Measurements from ENCODE around the gene NSMF.
"Not testable (repeated sequence)": the region's sequence is repeated elsewhere in the genome, so short reads cannot be mapped to it uniquely, and the experiment has no call there.

NSMF gene

GRCh38 chr9:137428841-137429545, 30.1 kb downstream of the NSMF start:
- DNase-seq = peak; percentile 68

DNA sequence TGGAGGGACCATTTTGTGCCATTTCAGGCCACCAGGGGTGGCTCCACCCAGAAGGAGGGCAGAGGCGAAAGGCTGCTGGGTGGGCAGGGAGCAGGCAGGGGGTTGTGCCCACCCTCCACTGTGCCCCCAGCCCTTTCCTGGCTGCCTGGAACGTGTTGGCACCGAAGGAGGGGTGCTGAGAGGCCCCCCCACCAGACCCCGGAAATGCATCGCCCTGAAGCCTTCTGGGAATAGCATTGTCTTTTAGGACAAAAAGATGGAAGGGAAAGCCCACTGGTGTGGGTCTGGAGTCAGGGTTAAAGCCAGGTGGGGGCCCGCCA, 30.9 kb downstream of the NSMF start:
- DNase-seq = no peak

- no peak for DNase-seq
Measured at GRCh38 chr9:137427454-137428310, 31.5 kb downstream of the NSMF start.

DNA sequence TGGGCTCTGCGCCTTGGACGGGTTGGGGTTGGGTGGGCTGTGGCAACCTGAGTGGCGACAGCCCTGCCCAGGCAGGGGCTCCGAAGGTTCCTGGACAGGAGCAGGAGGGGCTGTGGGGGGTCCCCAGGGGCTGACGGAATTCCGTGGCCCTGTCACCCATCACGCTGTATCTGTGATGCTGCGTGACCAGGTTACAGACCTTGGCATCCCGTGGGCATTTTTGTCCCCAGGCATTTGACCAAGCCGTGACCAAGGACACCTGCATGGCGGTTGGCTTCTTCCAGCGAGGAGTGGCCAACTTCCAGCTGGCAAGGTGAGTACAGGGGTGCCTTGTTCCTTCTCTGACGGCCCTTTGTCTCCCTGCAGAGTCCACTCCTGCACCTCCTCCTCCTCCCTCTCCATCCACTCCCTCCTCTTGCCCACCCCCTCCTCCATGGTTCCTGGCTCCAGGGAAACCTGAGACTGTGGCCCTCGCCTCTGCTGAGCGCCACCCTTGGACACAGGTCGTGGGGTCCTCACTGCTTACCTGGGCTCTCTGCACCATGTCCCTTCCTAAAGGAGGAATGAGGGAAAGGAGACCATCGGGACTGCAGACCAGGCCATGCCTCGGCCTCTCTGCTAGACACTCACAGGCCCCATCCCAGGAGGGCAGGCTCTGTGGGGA, 33.0 kb downstream of the NSMF start:
- no peak for DNase-seq

DNA sequence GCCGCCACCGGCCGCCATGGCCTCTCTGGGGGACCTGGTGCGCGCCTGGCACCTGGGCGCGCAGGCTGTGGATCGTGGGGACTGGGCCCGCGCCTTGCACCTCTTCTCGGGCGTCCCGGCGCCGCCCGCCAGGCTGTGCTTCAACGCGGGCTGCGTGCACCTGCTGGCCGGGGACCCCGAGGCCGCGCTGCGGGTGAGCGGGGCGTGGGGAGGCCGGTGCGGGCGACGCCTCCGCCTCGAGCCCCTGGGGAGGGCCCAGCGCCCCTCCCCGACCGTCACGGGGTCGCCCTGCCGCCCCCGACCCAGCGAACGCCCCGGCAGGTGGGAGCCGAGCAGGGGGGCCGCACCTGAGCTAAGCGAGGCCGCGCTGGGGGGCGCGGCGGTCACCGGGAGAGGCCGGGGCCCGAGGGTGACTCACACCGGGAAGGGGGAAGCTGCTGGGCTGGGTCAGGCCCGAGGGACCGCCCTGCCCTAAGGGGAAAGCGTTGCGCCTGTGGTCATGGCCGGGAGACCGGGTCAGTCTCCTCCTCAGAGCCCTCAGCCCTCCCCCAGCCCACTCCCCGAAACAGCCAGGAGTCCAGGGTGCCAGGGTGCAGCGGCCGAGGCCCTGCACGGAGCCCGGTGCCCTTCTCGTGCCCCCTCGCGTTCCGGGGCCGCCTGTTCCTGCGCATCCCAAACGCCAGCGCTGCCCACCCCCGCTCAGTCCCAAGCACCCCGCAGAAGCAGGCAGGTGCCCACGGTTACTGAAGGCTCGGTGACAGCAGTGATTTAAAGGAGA, 35.4 kb downstream of the NSMF start:
- DNase-seq = peak; percentile 83

- peak; percentile 98 for DNase-seq
Measured at GRCh38 chr9:137422604-137423513, 36.3 kb downstream of the NSMF start, which contains the start of the genes EXD3 and NOXA1. TSS of gene EXD3 (minus strand) at chr9:137423162. CDS start at chr9:137395357, 27,805 bp downstream. TSS of gene NOXA1 (plus strand) at chr9:137423393. CDS start at chr9:137423530, 137 bp downstream.

DNA sequence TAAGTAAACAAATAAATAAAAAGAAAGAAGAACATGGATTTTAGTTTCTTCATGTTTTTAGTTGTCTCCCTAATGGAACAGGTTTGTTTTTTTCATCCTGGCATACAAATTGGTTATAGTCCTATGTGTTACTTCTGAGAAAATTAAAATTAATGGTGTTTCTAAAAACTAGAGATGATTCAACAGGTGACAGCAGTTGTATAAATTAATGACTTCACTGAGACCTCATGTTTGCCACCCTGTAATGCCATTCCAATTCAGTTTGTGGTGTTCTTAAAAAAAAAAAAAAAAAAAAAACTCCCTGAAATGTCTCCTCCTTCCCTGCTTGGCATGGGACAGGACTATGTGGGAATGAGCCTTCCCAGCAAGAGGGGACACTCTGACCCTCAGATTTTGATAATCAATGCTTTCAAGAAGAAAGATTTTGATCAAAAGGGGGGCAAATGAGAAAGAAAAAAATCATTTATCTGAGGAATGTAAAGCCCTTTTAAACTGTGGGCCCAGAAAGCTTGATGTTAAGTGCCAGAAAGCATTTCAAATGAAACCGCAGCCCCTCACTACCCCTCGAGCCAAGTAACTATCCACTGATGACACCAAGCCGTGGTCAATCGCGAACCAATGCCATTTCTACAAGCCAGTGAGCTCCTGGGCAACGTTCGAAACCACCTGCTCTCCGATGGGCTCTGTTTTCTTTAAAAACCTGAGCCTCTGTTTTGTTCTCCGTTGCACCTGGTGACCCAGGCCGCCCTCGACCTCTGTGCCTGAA, 37.1 kb downstream of the NSMF start:
- no peak for DNase-seq

DNA sequence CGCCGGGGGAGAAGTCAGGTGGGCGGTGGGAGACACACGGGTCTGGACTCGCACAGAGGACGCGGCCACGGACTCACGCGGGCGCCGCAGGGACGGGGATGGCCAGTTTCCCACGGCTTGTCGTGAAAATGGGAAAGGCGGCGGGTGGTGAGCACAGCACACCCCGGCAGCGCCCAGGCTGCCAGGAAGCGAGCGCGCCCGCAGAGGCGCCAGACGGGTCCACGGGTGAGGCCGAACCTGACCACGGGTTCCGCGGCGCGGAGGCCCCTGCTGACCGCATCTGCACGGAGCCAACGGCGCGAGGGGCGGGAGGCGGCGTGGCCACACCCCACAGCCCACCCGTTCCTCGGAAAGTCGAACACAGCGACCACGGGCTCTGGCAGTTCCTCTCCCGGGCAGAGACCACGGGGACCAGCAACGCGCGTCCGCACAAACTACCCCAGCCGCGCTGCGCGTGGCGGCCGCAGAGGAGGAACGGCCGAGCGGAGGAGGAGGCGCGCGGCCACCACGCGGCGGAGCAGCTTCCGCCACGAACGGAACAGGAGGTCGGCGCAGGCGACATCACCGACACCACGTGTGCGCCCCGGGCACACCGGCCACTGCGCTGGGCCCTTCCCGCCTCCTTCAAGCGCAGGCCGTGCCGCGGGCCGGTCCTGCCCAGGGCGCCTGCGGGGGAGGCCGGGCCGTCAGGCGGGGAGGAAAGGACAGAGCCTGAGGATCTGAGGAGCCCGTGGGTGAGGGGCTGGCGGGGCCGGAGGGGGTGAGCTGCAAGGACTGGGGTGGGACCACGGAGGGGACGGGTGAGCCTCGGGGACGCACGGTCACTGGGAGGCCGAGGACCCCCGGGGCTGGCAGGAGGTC, 41.7 kb downstream of the NSMF start:
- no peak for DNase-seq

- no peak for DNase-seq
Measured at GRCh38 chr9:137416563-137417151, 42.5 kb downstream of the NSMF start.

GRCh38 chr9:137416006-137416562, 43.0 kb downstream of the NSMF start:
- DNase-seq = no peak

DNA sequence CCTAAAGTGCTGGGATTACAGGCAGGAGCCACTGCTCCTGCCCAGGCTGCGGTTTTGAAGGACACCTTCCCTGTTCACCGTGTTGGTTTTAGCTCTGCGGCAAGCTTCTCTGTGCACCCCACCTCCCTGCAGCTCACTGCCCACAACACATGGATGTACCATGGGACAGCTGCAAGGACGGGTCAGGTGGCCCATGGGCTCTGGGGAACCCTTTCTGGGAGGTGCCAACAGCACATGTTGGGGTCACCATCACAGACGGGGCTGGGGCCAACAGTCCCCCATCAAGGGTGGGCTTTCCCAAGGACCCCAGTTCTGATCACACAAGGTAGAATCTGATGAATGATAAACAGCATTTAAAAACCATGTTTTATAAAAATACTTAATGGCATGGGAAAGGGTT, 43.7 kb downstream of the NSMF start:
- no peak for DNase-seq

DNA sequence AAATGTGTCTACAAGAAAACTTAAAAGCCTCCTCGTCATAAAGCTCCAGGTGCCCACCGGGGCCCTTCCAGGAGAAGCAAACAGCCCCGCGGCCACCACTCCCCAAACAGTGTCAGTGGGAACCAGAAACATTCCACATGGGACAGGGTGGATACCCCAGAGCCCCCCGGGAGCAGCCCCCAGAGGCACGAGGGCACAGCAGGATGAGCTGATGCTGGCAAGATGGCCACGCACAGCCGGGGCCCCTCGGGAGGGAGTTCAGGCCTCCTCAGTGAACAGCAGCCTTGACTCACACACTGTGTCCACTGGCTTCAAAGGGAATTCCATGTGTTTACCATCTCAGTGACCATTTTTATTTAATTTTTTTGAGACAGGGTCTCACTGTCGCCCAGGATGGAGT, 46.7 kb downstream of the NSMF start:
- DNase-seq = no peak

GRCh38 chr9:137411645-137412380, 47.3 kb downstream of the NSMF start:
- DNase-seq = no peak

- no peak for DNase-seq
Measured at GRCh38 chr9:137411260-137411644, 47.9 kb downstream of the NSMF start.

GRCh38 chr9:137410891-137411249, 48.3 kb downstream of the NSMF start:
- DNase-seq = no peak

DNA sequence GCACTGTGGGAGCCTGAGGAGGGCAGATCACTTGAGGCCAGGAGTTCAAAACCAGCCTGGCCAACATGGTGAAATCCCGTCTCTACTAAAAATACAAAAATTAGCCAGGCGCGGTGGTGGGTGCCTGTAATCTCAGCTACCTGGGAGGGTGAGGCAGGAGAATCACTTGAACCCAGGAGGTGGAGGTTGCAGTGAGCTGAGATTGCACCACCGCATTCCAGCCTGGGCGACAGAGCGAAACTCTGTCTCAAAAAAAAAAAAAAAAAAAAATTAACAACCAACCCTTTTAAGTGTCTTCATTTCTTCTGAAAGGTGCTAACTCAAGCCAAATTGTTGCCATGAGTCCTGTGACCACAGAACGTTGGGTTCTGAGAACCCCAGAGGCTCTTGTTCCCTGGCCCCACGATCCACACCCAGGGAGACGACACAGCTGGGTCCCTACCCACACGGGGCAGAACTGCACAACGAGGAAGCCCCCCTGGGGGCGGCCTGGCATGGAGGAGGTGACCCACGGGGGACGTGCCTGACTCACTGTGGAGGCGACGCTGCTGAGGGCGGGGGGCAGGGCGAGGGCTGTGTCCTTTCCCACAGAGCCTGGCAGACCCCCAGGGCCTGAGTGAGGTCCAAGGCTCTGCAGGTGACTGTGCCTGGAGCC, 48.8 kb downstream of the NSMF start:
- not testable (repeated sequence) for DNase-seq

DNA sequence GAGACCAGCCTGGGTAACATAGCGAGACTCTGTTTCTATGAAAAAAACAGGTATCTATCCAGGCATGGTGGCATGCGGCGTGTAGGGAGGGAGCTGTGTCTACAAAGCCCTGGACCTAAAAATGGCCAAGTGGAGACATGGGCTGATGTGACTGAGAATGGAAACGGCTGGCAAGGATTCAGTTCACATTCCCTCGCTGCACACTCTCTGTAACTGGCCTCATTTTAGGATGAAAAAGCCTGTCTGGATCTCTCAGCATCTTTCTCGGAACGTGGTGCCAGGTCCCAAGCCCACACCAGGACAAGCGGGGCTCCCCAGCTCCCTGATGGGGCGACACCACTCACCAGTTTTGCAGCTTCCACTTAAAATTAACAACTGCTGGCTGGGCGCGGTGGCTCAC, 49.6 kb downstream of the NSMF start:
- DNase-seq = no peak
